Measurements from ENCODE around the gene SLC38A3.

The SLC38A3 gene

GRCh38 chr3:50270422-50271224 is 65.6 kb downstream of the SLC38A3 start:
- no peak for TF ChIP-seq CTCF (IDR thresholded peaks at IDR 0.05; ENCODE audit: extremely low read depth, missing control alignments)
- DNase-seq (ENCODE audit: low spot score): no peak

Data from GM20000 (cell line).